Upper lobe of left lung (tissue), 4 donors: ENCODE results near the gene MAMSTR.

Source experiments
- CTCF ChIP-seq, 6 experiments: fragments of 450-650 bp in 4 of 6; fragments of 200-600 bp in 2 of 6; sonication (generic) in 2 of 6; IDR thresholded peaks; one replicate each; pipeline ENCODE4 v1.5.1; 2016 to 2019; ENCODE audit warnings: antibody characterized with exemption in 6 of 6
- POLR2A ChIP-seq, 4 donors: fragments of 450-650 bp; IDR thresholded peaks; one replicate each; pipeline ENCODE4 v1.5.1; 2016 to 2017; ENCODE audit warnings: antibody characterized with exemption in 4 of 4, mild to moderate bottlenecking in 2 of 4

DNA sequence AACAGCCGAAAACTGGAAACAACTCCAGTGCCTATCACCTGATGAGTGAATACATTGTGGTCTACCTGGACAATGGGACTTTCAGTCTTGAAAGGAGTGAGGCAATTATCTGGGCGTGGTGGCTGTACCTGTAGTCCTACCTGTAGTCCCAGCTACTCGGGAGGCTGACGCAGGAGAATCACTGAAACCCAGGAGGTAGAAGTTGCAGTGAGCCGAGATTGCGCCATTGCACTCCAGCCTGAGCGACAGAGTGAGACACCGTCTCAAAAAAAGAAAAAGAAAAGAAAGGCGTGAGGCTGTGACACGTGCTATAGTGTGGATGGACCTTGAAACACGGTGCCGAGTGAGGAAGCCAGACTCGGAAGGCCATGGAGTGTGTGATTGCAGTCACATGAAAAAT, 42.6 kb downstream of the MAMSTR start:
- TF ChIP-seq CTCF (IDR thresholded peaks at IDR 0.05) (no peak), POLR2A (IDR thresholded peaks at IDR 0.05) (no peak)
